NCI-H748 (cell line): ENCODE results near the gene STK4.
"Not testable (repeated sequence)": the region's sequence is repeated elsewhere in the genome, so short reads cannot be mapped to it uniquely, and the experiment has no call there.

Experiments used
- DNase-seq: peaks from one replicate; lab custom pipeline; 2025; ENCODE audit not compliant: unreplicated experiment; lab: John Stamatoyannopoulos, UW

The STK4 gene

DNA sequence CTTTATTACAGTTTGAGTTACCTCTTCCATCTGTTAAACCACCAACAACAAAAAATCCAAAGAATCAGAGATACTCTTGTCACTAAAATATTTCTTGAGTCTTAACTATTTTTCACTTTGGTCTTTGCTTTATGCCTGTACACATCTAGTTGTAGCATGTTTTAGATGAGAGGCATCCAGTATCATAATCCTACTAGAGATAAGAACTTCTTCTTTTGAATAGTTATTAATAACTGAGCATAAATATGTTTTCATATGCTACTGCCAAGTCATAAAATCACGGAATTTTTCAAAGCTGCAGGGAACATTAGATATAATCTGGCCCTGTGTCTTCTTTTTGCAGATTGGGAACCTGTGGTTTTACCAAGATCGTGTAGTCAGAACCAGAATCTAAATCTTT is 55.3 kb downstream of the STK4 start:
- no peak for DNase-seq

DNA sequence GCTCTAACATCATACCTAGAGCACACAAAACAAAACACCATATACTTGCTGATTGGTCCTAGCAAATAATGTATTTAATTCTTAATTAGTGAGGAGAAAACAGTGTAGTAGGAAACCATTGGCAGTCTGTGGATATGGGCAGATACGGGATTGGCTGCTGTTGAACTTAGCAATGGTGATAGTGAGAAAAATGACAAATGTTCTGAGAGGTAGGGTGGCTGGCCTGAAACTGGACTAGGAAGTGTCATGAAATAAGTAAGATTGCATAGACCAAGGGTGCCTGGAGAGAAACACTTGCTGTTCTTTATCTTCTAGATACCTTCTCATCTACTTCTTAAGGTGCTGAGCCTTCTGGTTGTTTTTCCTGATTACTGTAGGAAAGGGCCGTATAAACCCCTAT is 56.8 kb downstream of the STK4 start:
- not testable (repeated sequence) for DNase-seq

DNA sequence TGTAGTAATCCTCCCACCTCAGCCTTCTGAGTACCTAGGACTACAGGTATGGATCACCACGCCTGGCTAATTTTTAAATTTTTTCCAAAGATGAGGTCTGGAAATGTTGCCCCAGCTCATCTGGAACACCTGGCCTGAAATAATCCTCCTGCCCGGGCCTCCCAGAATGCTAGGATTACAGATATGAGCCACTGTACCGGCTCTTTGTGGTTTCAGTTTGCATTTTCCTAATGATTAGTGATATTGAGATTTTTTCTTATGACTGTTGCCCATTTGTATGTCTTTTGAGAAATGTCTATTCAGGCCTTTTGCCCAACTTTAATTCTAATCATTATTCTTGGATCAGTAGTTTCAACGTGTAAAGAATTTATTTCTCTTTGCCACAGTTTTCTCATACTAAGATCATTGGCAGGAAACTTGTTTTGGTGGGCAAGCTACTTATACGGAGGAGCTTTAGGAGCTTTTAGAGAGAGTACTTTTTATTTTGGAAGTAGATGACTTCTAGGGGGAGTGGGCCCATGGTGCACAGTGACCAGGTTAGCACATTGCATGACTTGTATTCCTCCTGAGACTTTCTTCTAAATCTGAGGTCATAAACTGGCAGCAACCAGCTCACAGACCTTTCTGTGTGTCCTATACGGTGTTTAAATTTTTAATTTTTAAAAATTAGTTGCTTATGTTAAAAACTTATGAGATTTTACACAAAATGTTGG is 62.3 kb downstream of the STK4 start:
- DNase-seq, result no peak

DNA sequence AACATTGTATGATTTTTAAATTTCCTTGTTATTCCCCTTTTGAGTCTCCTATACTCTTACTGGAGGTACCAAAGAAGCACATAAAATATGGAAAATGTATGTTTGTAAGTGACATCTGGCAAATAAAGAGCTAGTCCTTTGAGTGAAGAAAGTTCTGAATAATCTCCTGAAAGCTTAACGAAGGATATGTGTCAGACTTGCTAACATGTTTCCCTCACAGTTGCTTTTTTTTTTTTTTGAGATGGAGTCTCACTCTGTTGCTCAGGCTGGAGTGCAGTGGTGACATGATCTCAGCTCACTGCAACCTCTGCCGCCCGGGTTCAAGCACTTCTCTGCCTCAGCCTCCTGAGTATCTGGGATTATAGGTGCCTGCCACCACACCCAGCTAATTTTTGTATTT is 63.6 kb downstream of the STK4 start:
- DNase-seq, result no peak

DNA sequence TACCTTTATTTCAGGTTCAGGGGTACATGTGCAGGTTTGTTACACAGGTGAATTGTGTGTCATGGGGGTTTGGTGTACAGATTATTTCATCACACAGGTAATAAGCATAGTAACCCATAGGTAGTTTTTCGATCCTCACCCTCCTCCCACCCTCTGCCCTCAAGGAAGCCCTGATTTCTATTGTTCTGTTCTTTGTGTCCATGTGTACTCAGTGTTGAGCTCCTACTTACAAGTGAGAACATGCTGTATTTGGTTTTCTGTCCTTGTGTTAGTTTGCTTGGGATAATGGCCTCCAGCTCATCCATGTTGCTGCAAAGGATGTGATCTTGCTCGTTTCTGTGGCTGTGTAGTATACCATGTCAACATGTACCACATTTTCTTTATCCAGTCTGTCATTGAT is 66.0 kb downstream of the STK4 start:
- no peak for DNase-seq

DNA sequence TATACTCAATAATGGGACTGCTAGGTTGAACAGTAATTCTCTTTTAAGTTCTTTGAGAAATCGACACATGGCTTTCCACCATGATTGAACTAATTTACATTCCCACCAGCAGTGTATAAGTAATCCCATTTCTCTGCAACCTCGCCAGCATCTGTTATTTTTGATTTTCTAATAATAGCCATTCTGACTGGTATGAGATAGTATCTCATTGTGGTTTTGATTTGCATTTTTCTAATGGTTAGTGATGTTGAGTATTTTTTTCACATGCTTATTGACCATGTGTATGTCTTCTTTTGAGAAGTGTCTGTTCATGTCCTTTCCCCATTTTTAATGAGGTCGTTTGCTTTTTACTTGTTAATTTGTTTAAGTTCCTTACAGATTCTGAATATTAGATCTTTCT is 66.5 kb downstream of the STK4 start:
- DNase-seq, result no peak

DNA sequence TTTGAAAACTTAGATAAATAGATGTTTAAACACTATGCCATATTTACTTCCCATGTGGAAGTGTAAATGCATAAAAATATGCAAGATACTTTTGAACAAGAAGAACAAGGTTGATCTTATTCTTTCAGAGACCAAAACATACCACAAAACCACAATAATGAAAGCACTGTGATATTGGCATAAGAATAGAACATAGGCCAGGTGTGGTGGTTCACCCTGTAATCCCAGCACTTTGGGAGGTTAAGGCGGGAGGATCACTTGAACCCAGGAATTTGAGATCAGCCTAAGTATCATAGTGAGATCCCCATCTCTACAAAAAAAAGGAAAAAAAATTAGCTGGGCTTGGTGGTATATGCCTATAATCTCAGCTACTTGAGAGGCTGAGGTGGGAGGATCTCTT is 68.1 kb downstream of the STK4 start:
- no peak for DNase-seq

DNA sequence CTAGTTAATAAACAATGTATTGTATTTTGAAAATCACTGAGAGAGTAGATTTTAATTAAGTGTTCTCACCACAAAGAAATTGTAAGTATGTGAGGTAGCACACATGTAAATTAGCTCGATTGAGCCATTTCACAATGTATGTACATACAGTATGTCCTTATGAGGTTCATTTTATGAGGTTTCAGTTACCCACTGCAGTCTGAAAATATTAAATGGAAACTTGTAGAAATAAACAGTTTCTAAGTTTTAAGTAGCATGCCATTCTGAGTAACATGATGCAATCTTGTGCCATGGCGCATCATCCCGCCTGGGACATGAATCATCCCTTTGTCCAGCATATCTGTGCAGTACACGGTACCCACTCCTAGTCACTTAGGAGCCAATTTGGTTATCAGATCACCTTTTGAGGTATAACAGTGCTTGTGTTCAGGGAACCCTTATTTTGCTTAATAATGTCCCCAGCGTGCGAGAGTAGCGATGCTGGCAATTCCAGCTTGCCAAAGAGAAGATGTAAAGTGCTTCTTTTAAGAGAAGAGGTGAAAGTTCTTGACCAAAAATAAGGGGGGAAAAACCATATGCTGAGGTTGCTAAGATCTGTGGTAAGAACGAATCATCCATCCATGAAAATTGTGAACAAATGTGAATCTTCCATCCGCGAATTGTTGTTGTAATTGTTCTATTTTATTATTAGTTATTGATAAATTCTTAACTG is 69.9 kb downstream of the STK4 start:
- DNase-seq, result no peak

DNA sequence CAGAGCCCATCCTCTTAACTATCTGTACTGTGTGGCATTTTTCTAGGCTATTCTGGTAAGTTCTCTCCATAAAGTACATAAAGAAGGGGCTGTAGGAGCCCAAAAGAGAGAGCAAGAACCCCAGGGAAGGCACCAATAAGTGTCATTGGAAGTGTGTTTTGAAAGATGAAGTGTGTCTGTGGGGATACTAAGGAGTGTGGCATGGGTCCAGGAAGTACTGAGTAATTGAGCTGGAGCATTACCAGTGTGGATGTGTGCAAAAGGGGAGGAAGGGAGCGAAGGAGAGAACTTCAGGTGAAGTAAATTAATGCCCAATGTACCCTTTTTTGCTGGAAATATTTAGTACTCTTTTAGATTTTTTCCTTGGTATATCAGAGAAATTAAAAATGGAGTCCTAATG is 70.7 kb downstream of the STK4 start:
- no peak for DNase-seq

DNA sequence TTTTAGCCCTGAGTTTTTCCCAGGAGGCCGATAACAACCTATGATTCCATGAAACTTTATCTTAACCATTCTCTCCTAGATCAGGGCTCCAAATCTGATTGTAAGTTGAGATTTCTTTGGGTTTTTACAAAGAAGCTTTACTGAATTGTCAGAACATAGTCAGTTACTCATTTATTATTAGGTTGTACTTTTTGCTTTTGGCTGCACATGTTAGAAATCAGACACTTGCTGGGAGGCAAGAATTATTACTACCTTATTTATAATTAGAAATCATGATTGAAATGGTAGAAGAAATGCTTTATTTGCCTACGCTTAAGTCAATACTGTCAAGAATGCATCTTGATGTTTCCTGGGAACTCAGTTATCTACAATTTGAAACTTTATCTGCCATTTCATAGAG is 71.3 kb downstream of the STK4 start:
- no peak for DNase-seq

DNA sequence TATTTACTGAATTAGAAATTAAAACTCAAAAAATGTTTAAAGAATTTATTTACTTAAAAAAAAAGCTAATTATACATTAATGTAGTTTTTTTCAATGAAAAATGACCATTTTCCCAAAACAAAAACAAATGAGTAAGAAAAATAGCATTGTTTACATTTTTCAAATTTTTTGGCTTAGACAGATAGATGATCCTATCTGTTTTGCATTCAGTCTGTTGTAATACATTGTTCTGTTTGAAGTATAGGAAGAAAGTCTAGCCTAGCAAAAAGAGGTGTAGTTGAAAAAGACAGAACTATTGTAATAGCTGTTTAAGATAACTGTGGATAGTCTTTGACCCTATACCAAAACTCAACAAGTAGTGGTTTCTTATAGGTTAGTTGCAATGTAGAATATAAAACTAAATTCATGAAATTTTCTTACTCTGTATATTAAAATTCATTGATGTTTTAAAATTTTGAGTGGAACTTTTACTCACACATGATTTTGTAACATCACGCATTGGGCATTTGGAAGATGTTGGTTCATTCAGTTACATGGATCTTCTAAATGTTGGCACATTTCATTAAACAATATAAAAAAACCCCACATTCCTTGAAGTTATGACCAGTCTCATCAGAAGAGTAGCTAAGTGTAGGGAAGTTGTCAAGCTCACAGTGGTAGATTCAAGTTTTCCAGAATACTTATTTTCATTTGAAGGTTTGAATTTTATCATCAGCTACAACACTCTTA is 72.6 kb downstream of the STK4 start:
- no peak for DNase-seq

DNA sequence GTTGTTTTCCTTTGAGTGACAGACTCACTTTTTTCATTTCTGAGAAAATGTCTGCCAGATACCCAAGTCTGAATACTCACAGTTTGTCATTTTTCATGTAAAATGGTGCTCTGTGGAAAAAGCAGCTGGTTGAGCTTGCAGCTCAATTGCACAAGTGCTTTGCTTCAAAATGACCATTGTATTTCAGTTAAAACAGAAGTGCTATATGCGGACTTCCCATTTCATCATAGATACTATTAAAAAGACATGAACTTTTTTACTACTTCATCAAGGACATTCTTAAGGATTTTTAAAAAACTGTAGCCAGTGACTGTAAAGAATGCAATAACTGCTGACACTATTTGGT is 73.1 kb downstream of the STK4 start:
- no peak for DNase-seq

DNA sequence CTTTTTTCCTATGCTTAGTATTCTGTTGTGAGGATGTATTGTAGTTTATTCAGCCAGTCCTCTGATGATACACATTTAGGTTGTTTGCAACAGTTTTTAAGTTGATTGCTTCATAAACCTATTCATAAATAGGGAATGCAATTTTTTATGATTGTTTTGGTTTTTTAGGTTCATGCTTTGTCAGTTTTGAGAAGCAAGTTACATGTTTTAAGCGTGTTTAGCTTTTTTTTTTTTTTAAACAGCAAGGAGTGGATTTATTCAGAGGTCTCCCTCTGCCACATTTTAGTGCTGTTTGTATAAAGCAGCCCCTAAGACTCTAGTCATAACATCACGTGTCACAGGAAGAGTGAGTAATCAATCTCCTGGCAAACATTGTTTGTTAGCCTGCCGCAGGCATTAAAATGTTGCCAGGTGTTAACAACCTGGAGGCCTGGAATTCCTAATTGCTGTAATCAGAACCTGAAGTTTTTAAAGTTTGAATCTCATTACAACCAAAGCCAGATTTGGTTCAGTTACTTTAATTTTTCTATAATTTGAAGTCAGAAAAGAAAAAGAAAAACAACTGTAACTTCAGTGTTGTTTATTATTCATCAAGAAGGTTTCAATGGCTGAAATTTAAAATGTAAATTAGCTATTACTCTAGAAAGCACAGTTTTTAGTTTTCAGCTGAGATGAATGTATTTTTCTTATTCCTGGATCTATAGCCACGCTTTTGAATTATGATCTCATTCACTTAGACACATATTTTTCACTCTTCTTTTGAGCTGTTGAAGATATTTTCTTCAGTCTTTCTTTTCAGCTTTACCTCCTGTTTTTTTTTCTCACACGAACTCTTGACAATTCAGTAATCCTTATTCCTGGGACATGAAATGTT is 75.4 kb downstream of the STK4 start:
- peak; percentile 49 for DNase-seq

DNA sequence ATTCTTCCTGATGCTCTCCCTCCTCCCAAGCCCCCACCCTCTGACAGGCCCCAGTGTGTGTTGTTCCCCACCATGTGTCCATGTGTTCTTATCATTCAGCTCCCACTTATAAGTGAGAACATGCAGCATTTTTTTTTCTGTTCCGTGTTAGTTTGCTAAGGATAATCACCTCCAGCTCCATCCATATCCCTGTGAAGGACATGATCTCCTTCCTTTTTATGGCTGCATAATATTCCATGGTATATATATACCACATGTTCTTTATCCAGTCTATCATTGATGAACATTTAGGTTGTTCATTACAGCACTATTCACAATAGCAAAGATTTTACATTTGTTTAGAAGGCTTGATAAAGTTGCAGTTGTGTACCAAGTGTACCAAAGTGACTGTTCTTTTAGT is 76.7 kb downstream of the STK4 start:
- no peak for DNase-seq

DNA sequence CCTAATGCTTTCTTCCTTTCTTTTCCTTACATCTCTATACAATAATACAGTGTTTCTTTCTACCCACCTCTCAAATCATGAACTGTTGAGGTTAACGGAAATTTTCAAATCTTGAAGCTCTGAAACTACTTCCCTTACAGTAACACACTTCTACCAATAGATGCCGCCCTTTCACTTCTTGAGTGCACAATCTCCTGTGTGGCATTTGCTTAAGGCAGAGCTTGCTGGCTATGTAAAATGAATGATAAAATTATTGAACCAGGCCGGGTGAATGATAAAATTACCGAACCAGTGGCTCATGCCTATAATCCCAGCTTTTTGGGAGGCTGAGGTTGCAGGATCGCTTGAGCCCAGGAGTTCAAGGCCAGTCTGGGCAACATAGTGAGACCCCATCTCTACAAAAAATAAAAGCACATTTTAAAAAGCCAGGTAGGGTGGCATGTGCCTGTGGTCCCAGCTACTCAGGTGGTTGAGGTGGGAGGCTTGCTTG is 77.8 kb downstream of the STK4 start:
- peak; percentile 61 for DNase-seq

DNA sequence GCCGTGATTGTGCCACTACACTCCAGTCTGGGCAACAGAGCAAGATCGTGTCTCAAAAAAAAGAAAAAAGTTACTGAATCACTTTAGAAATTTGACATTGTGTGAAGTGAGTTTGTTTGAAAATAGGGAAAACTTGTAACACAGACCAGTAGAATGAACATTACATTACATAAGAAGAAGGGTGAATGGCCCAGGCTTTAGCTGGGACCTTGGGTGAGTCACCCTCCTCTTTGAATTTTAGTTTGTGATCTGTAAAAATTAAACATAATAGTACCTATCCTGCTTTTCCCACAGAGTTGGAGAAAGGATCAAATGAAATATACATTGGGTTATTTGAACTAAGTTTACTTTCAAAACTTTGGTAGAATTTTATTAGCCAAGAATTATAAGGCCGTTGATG is 78.3 kb downstream of the STK4 start:
- no peak for DNase-seq

DNA sequence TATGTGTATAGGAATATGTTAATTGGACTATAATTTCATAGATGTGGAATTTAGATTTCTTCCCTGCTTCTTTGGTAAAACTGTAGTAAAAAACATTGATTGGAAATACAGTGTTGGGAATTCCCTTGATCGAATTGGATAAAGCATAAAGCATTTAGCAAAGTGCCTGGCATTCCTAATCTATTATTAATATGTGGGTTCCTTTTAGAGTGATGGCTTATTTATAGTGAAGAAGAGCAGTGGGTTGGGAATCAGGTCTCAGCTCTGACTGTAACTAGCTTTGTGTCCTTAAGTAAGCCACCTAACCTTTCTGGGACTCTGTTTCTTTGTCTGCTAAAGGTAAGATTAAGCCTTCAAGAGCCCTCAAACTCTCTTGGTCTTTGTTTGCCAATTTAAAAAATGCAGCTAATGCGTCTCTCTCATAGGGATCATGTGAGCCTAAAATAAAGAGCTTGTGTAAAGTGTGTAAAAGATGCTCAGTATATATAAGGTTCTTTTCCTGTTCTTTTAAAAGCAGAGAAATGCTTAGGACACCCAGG is 81.3 kb downstream of the STK4 start:
- no peak for DNase-seq

DNA sequence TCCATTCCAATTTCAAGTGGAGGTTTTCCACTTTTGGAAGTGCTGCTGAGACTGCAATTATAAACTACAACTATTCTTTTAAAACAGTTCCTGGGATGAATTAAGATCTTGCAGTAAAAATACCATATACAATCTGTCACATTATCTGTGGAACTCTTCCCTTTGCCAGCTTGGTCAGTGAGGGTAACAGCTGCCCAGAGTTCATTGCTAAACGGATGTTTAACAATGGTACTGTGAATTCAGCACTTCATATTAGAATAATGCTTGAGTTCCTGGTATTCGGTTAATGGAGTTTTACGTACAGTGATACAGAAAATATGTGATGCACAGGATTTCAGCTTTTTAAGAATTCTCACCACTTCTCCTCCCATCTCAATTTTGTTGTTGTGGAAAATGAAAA is 83.1 kb downstream of the STK4 start:
- no peak for DNase-seq

DNA sequence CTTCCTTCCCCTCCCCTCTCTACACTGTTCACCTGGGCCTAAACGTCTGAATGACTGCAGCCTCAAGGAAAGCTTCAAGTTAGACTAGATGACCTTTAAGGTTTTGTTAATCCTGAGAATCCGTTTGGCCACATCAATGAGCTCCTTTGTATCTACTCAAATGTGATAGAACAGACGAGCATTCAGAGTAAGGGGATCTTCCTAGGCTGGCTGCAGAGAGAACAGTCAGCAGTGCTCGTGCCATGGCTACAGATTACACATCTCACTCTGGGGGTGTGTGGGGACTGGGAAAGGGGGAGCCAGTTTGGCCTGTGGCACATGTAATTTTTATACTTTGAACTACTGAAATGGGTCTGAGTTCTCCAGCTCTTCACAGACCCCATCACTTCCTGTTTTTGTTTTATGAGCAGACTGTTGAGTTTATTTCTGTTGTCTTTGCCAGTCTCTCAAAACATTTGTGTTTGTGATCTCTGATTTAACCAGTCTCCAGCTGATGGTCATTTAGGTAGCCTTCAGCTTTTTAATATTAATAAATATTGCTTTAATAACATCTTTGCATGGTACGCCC is 83.7 kb downstream of the STK4 start:
- DNase-seq, result no peak

DNA sequence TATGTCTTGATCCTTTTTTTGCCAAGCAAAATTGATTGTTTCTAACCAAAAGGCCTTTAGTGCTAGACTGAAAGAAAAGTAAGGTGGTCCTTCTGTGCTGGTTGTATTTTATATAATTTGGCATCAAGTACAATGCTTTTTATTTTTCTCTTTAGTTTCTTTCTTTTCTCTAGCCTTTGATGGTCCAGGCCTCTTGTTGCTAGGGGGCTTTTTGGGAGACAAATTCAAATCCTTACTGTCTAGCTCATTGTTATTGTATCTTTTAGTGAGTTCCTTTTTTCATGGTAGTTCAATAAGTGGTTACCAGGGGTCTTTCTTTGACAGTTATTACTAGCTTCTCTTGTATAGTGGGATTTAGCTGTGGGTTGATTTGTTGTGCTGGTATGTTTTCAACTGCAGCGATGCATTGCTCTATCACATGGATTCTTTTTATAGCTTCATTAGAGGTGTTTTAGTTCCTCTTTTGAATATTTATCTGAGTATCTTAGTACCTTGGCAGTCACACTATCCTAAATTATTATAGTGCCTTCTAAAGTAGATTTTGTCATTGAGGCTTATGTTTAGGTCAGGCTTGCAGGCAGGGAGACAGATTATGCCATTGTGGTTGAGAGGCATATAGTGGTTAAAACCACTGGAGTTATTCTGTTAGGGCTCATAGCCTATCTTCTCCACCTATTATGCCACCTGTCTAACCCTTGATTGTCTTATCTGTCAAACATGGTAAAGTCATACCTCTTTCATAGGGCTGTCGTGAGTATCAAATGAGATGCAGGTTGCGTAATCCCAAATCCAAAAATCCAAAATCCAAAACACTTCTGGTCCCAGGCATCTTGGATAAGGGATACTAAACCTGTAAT is 85.1 kb downstream of the STK4 start:
- DNase-seq, result no peak
